Uterus (tissue), 4 donors: ENCODE measurements around the gene RPRD1B. TPM values are rescaled to one million over a fixed set of nuclear protein-coding genes. Genes with fewer than 3 reads are reported as not detected.

ENCODE experiments used
- DNase-seq, 2 donors: peaks; one replicate each; pipeline ENCODE4 v3.0.0-alpha.2; 2019 to 2020
- H3K27ac ChIP-seq, 2 donors: fragments of 200-600 bp; sonication (generic); 1 replicate in 1 of 2; 2 replicates in 1 of 2; pipeline ENCODE4 v1.5.1; 2016 to 2018
- H3K27me3 ChIP-seq, 2 donors: fragments of 200-600 bp; sonication (generic); one replicate each; pipeline ENCODE4 v1.5.1; 2018 to 2019; ENCODE audit warnings: control low read depth in 1 of 2
- H3K36me3 ChIP-seq, 2 donors: fragments of 200-600 bp; sonication (generic); one replicate each; pipeline ENCODE4 v1.5.1; 2019; ENCODE audit warnings: control low read depth in 1 of 2
- H3K4me1 ChIP-seq, 2 donors: fragments of 200-600 bp; sonication (generic); one replicate each; pipeline ENCODE4 v1.5.1; 2018 to 2019; ENCODE audit warnings: control low read depth in 1 of 2
- H3K4me3 ChIP-seq, 2 donors: fragments of 200-600 bp; sonication (generic); 1 replicate in 1 of 2; 2 replicates in 1 of 2; pipeline ENCODE4 v1.5.1; 2018 to 2019; ENCODE audit warnings: mild to moderate bottlenecking in 1 of 2
- H3K9me3 ChIP-seq, 2 donors: fragments of 200-600 bp; sonication (generic); one replicate each; pipeline ENCODE4 v1.5.1; 2019; ENCODE audit warnings: control low read depth in 1 of 2
- CTCF ChIP-seq, 4 experiments: fragments of 200-600 bp in 2 of 4; fragments of 450-650 bp in 2 of 4; sonication (generic) in 2 of 4; IDR thresholded peaks; one replicate each; pipeline ENCODE4 v1.5.1; 2016 to 2019; ENCODE audit warnings: antibody characterized with exemption in 4 of 4, mild to moderate bottlenecking in 2 of 4, moderate library complexity in 1 of 4
- POLR2A ChIP-seq, 2 donors: fragments of 450-650 bp; IDR thresholded peaks; one replicate each; pipeline ENCODE4 v1.6.1; 2016; ENCODE audit warnings: antibody characterized with exemption in 2 of 2, mild to moderate bottlenecking in 1 of 2, moderate library complexity in 1 of 2
- intact Hi-C: fragments of 100-400 bp; cut with DNase I; formaldehyde crosslinking; loops from one replicate; pipeline ENCODE4 v1.15.1; 2023; ENCODE audit warnings: low total_unique reads
- total RNA-seq, 4 donors: library from RNA; depleted of rRNA in 3 of 4; stranded (reverse); fragments of >200 nt in 3 of 4; gene quantifications; one replicate each; pipeline versions ENCODE4 v1.1.0 to v1.2.4, GENCODE V29; 2014 to 2023
- donor health status: DM: yes; HTN: yes; CAD: no.

The RPRD1B gene
- total RNA-seq, 4 donors from 2014 or later = 7.9 to 71.3 (median 26.1) TPM

DNA sequence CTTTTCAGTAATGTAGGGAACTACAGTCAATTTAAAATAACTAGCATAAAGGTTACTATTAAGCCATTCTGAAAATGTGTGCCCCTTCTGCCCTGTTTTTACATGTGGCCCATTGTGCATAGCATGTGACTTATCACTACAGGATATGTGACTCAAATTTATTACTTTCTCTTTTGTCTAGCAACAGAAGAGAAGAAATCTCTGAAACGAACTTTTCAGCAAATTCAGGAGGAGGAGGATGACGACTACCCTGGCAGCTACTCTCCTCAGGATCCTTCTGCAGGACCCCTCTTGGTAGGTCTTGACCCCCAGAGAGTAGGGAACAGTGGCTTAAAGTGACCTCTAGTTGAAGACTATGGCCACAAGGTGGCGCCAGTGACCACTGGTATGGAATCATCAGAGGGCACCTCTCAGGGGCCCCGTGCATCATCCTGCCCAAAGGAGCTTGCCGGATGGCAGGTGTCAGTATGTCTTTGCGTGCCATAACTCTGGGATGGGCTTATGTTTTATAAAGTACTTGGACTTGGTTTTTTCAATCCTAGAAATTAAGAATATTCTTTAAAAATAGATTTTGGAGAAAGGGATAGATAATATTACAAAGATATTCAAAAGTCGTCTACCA is 23.9 kb downstream of the RPRD1B start:
- H3K9me3 ChIP-seq = no peaks in the 10 kb centered on the region
- H3K27me3 ChIP-seq = no peaks in the 10 kb centered on the region
- no peaks in the 10 kb centered on the region for H3K36me3 ChIP-seq
- no peak overlapping the region for H3K4me3 ChIP-seq
- peak overlapping the region in 1 of 2 donors; percentile 21 for H3K27ac ChIP-seq
- peak; percentile 82 to 90 for DNase-seq
- TF ChIP-seq POLR2A (IDR thresholded peaks at IDR 0.05) = no peak
- peak; percentile 82 to 90 (median 88) for TF ChIP-seq CTCF (IDR thresholded peaks at IDR 0.05)
- intact Hi-C loops = loop anchor here (5.0 kb wide), 1 partner anchor 160 kb away; no protein-coding TSS in a partner anchor
- peaks cover 0 to 4% of the 10 kb centered on the region in 2 donors for H3K4me1 ChIP-seq

GRCh38 chr20:38059832-38060231 is 26.3 kb downstream of the RPRD1B start:
- Histone ChIP-seq H3K27ac (no peak overlapping the region), H3K9me3 (no peaks in the 10 kb centered on the region), H3K36me3 (no peaks in the 10 kb centered on the region), H3K4me1 (peaks cover 0 to 4% of the 10 kb centered on the region in 2 donors), H3K4me3 (no peak overlapping the region), H3K27me3 (no peaks in the 10 kb centered on the region)
- no peak for DNase-seq
- TF ChIP-seq CTCF (IDR thresholded peaks at IDR 0.05) (no peak), POLR2A (IDR thresholded peaks at IDR 0.05) (no peak)
- intact Hi-C loops = loop anchor here (5.0 kb wide), 1 partner anchor 157 kb away; no protein-coding TSS in a partner anchor

DNA sequence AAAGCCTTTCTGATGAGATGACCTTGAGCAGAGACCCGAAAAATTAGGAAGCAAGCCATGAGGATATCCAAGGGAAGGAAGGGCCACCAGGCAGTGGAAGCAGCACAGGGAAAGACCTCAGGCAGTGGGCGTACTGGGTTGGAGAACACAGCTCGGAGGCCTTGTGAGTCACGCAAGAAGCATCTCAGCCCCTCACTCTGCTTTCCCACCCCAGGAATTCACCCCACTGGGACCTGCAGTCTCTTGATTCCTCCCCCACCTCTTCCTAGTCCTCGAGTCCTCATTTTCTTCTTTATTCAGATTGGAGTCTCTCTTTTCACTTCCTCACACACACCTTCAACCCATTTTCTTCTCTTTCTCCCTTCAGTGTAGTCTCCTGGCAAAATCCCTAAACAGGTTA is 27.0 kb downstream of the RPRD1B start:
- Histone ChIP-seq H3K4me1 (peaks cover 0 to 4% of the 10 kb centered on the region in 2 donors), H3K36me3 (no peaks in the 10 kb centered on the region), H3K27ac (no peak overlapping the region), H3K9me3 (no peaks in the 10 kb centered on the region), H3K27me3 (no peaks in the 10 kb centered on the region), H3K4me3 (no peak overlapping the region)
- intact Hi-C loops = no loop called here
- DNase-seq = no peak
- TF ChIP-seq POLR2A (IDR thresholded peaks at IDR 0.05) (no peak), CTCF (IDR thresholded peaks at IDR 0.05) (no peak)

DNA sequence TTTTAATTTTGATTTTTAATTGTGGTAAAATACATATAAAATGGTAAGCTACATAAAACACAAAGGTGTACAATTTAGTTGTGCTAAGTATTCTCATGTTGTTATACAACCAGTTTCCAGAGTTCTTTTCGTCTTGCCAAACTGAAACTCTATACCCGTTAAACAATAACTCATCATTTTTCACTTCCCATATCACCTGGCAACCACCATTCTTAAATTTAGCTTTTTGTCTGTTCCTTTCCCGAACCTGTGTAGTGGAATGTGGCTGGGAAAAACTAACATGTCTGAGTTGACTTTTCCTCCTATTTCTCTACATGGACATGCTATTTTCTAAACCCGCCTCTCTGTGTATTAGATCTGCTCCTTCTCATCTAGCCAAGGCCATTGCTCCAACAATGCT is 27.6 kb downstream of the RPRD1B start:
- H3K36me3 ChIP-seq = no peaks in the 10 kb centered on the region
- intact Hi-C loops = no loop called here
- no peak for DNase-seq

More for the DNA sequence above, 27.6 kb downstream of the RPRD1B start:
- H3K9me3 ChIP-seq = no peaks in the 10 kb centered on the region
- TF ChIP-seq POLR2A (IDR thresholded peaks at IDR 0.05) = no peak
- no peak for TF ChIP-seq CTCF (IDR thresholded peaks at IDR 0.05)
- H3K4me1 ChIP-seq = peaks cover 0 to 10% of the 10 kb centered on the region in 2 donors
- H3K4me3 ChIP-seq = no peak overlapping the region
- no peak overlapping the region for H3K27ac ChIP-seq
- H3K27me3 ChIP-seq = no peaks in the 10 kb centered on the region
